AG08395 (cell line): Measurements from ENCODE around the gene LAMC3.

ENCODE experiments used
- DNase-seq: peaks from one replicate; pipeline ENCODE4 v3.0.0; 2012; ENCODE audit warnings: mixed read lengths, low spot score

Gene LAMC3

GRCh38 chr9:131008909-131009618 lies at the start of gene LAMC3:
Gene LAMC3, plus strand, starts transcription at chr9:131009174. Its CDS starts 41 bp downstream, at chr9:131009215.
- no peak for DNase-seq

GRCh38 chr9:130959809-130960334 lies 49.1 kb upstream of the LAMC3 start:
- no peak for DNase-seq

GRCh38 chr9:130960522-130961378 lies 48.2 kb upstream of the LAMC3 start:
- no peak for DNase-seq

GRCh38 chr9:130961511-130962300 lies 47.3 kb upstream of the LAMC3 start:
- DNase-seq: no peak

- peak; percentile 99 for DNase-seq
These were observed 46.3 kb upstream of the LAMC3 start for GRCh38 chr9:130962418-130963316.

GRCh38 chr9:130963337-130963908 lies 45.6 kb upstream of the LAMC3 start:
- DNase-seq: no peak

- no peak for DNase-seq
These were observed 45.1 kb upstream of the LAMC3 start for GRCh38 chr9:130963916-130964315.

GRCh38 chr9:130965680-130966079 lies 43.3 kb upstream of the LAMC3 start:
- no peak for DNase-seq

GRCh38 chr9:130970052-130970451 lies 38.9 kb upstream of the LAMC3 start:
- DNase-seq: no peak

- no peak for DNase-seq
These were observed 38.1 kb upstream of the LAMC3 start for GRCh38 chr9:130970855-130971254.

- no peak for DNase-seq
These were observed 37.6 kb upstream of the LAMC3 start for GRCh38 chr9:130971294-130971849.

GRCh38 chr9:130972277-130972956 lies 36.6 kb upstream of the LAMC3 start:
- no peak for DNase-seq

GRCh38 chr9:130972957-130973685 lies 35.9 kb upstream of the LAMC3 start:
- no peak for DNase-seq

GRCh38 chr9:130973686-130974281 lies 35.2 kb upstream of the LAMC3 start:
- DNase-seq: no peak

GRCh38 chr9:130974697-130975096 lies 34.3 kb upstream of the LAMC3 start:
- DNase-seq: no peak

- no peak for DNase-seq
These were observed 33.8 kb upstream of the LAMC3 start for GRCh38 chr9:130975156-130975555.

GRCh38 chr9:130975932-130976841 lies 32.8 kb upstream of the LAMC3 start:
- no peak for DNase-seq

GRCh38 chr9:130977811-130978221 lies 31.2 kb upstream of the LAMC3 start:
- DNase-seq: no peak
